HL-60 (cell line): ENCODE measurements around the gene GSTA5.

Experiments used
- DNase-seq, 2 experiments: peaks; one replicate each; pipeline ENCODE4 v3.0.0-alpha.2; 2010 to 2020; ENCODE audit warnings: low read depth in 1 of 2, low spot score in 1 of 2
- H3K27ac ChIP-seq: fragments of 250-450 bp; sonication (Bioruptor Pico); replicated peaks from 2 replicates; pipeline ENCODE4 v1.5.1; 2020; ENCODE audit warnings: mild to moderate bottlenecking, moderate library complexity
- H3K27me3 ChIP-seq: fragments of 250-450 bp; sonication (Bioruptor Pico); 2 replicates; pipeline ENCODE4 v1.5.1; 2021; ENCODE audit warnings: mild to moderate bottlenecking, moderate library complexity; ENCODE audit not compliant: insufficient read depth, poor library complexity, severe bottlenecking
- H3K4me3 ChIP-seq: replicated peaks from 2 replicates; pipeline ENCODE4 v1.5.1; 2011; ENCODE audit warnings: mild to moderate bottlenecking, control low read depth, low read length; ENCODE audit not compliant: insufficient read depth
- CTCF ChIP-seq: IDR thresholded peaks from one replicate; pipeline ENCODE4 v1.5.1; 2011; ENCODE audit warnings: low read length, control low read depth, inconsistent platforms; ENCODE audit not compliant: insufficient read depth
- GABPA ChIP-seq: IDR thresholded peaks from 2 replicates; pipeline ENCODE4 v1.6.1; 2012; ENCODE audit warnings: low read depth
- POLR2AphosphoS5 ChIP-seq: IDR thresholded peaks from 2 replicates; pipeline ENCODE4 v1.6.1; 2012; ENCODE audit warnings: low read depth
- REST ChIP-seq: IDR thresholded peaks from 2 replicates; pipeline ENCODE4 v1.6.1; 2012; ENCODE audit warnings: low read depth; ENCODE audit not compliant: insufficient replicate concordance
- SPI1 ChIP-seq: IDR thresholded peaks from 2 replicates; pipeline ENCODE4 v1.6.1; 2012; ENCODE audit warnings: low read depth, mild to moderate bottlenecking, borderline replicate concordance

The GSTA5 gene

GRCh38 chr6:52881996-52882841 is 41.6 kb upstream of the GSTA5 start:
- H3K27ac ChIP-seq = no peak overlapping the region
- TF ChIP-seq CTCF = peak; percentile 81
- TF ChIP-seq SPI1 = peak; percentile 32; the same call in 1 of the 2 replicates
- TF ChIP-seq GABPA = no peak
- DNase-seq = peak; percentile 37 to 73
- H3K27me3 ChIP-seq = no peaks in the 10 kb centered on the region
- peak overlapping the region; percentile 40 for H3K4me3 ChIP-seq

GRCh38 chr6:52881662-52881995 is 41.0 kb upstream of the GSTA5 start:
- no peak for TF ChIP-seq REST
- TF ChIP-seq CTCF = no peak
- TF ChIP-seq SPI1 = no peak
- TF ChIP-seq GABPA = no peak
- TF ChIP-seq POLR2AphosphoS5 = no peak
- Histone ChIP-seq H3K27me3 (no peaks in the 10 kb centered on the region), H3K27ac (no peak overlapping the region), H3K4me3 (no peak overlapping the region)
- no peak for DNase-seq

- Histone ChIP-seq H3K27me3 (no peaks in the 10 kb centered on the region), H3K4me3 (no peak overlapping the region), H3K27ac (no peak overlapping the region)
- TF ChIP-seq SPI1 = no peak
- TF ChIP-seq GABPA = no peak
- no peak for TF ChIP-seq REST
- TF ChIP-seq CTCF = no peak
- no peak for TF ChIP-seq POLR2AphosphoS5
- no peak for DNase-seq
Measured at GRCh38 chr6:52877786-52878185, 37.2 kb upstream of the GSTA5 start.

- no peaks in the 10 kb centered on the region for H3K27me3 ChIP-seq
- TF ChIP-seq GABPA = no peak
- no peak for TF ChIP-seq REST
- no peak for TF ChIP-seq SPI1
- no peak overlapping the region for H3K4me3 ChIP-seq
- no peak overlapping the region for H3K27ac ChIP-seq
- no peak for DNase-seq
Measured at GRCh38 chr6:52877168-52877567, 36.6 kb upstream of the GSTA5 start.
